ENCODE results near the gene DMD. TPM values are rescaled to one million over a fixed set of nuclear protein-coding genes. Genes with fewer than 3 reads are reported as not detected.

DMD gene
- polyA plus RNA-seq, 2 of the 4 experiments (the other 2 are of a cell fraction), result 0.03 TPM; not detected in 1

- TF ChIP-seq EHF (CRISPR knock-in tag; IDR thresholded peaks at IDR 0.05) (no peak), FOXS1 (CRISPR knock-in tag; IDR thresholded peaks at IDR 0.05) (no peak)
- no peak overlapping the region for H3K27ac ChIP-seq
- ChIA-PET POLR2A (no interaction called here), CTCF (no interaction called here)
- ATAC-seq, result no peak
- H3K4me2 ChIP-seq, result no peak overlapping the region
- 16% methylated on average over 4 of the region's 4 CpGs for WGBS (ENCODE audit: missing lambda C conversion rate)
- FAIRE-seq, result no peak
- DNase-seq (ENCODE audit: low read depth in 1 of 2, low spot score in 1 of 2), result no peak
- no peaks in the 10 kb centered on the region for H3K4me1 ChIP-seq
- no peaks in the 10 kb centered on the region for H3K9me3 ChIP-seq
- no peak overlapping the region for H3K4me3 ChIP-seq
These were observed 1930.8 kb downstream of the DMD start for GRCh38 chrX:31280580-31280979.

- H3K4me3 ChIP-seq, result no peak overlapping the region
- ATAC-seq (no peak), FAIRE-seq (no peak), DNase-seq (ENCODE audit: low read depth in 1 of 2, low spot score in 1 of 2) (peak in 1 of 2 experiments; percentile 5)
- no peak overlapping the region for H3K4me2 ChIP-seq
- TF ChIP-seq EHMT2 (IDR thresholded peaks at IDR 0.05; ENCODE audit: low read depth) (no peak), FOXS1 (CRISPR knock-in tag; IDR thresholded peaks at IDR 0.05) (no peak), ELK1 (IDR thresholded peaks at IDR 0.05; ENCODE audit: low read depth, low read length) (no peak), ZSCAN20 (CRISPR knock-in tag; IDR thresholded peaks at IDR 0.05) (no peak), HOXB5 (CRISPR knock-in tag; IDR thresholded peaks at IDR 0.05) (no peak), NR3C1 (IDR thresholded peaks at IDR 0.05) (no peak), RAD21 (conservative IDR thresholded peaks at IDR 0.05 in 1 of 2, IDR thresholded peaks at IDR 0.05 in 1 of 2) (0 out of 5 replicates have a peak, but pooled peaks of 1 of the 2 experiments have one; percentile 6), HES2 (IDR thresholded peaks at IDR 0.05) (no peak)
- no peaks in the 10 kb centered on the region for H3K4me1 ChIP-seq
- ChIA-PET POLR2A (no interaction called here), CTCF (no interaction called here)
- H3K27ac ChIP-seq, result no peak overlapping the region
- WGBS (ENCODE audit: missing lambda C conversion rate), result no CpG with 5 or more reads among the region's 2 CpGs
- H3K9me3 ChIP-seq, result no peaks in the 10 kb centered on the region
These were observed 1932.0 kb downstream of the DMD start for GRCh38 chrX:31279359-31279758.

GRCh38 chrX:31272472-31272775 lies 1938.9 kb downstream of the DMD start:
- Histone ChIP-seq H3K4me1 (no peaks in the 10 kb centered on the region), H3K4me2 (no peak overlapping the region), H3K4me3 (no peak overlapping the region), H3K9me3 (no peaks in the 10 kb centered on the region), H3K27ac (no peak overlapping the region)
- DNase-seq (ENCODE audit: low read depth in 1 of 2, low spot score in 1 of 2), result no peak
- FAIRE-seq, result no peak
- ATAC-seq, result no peak
- WGBS (ENCODE audit: missing lambda C conversion rate), result 8% methylated on average over 4 of the region's 4 CpGs
- TF ChIP-seq KDM5A (IDR thresholded peaks at IDR 0.05) (no peak), GATA3 (IDR thresholded peaks at IDR 0.05; ENCODE audit: borderline replicate concordance) (no peak), ZSCAN20 (CRISPR knock-in tag; IDR thresholded peaks at IDR 0.05) (no peak), TP53 (CRISPR knock-in tag; IDR thresholded peaks at IDR 0.05) (no peak), POLR2AphosphoS2 (conservative IDR thresholded peaks at IDR 0.05; ENCODE audit: low read length) (no peak), HOXB5 (CRISPR knock-in tag; IDR thresholded peaks at IDR 0.05) (no peak), JUN (IDR thresholded peaks at IDR 0.05) (no peak), CTCF (IDR thresholded peaks at IDR 0.05) (no peak), TFCP2L1 (CRISPR knock-in tag; IDR thresholded peaks at IDR 0.05) (no peak), HOXB13 (CRISPR knock-in tag; IDR thresholded peaks at IDR 0.05; ENCODE audit: low read depth) (no peak), BHLHE40 (IDR thresholded peaks at IDR 0.05; ENCODE audit: low read depth, low read length) (no peak), CHD2 (IDR thresholded peaks at IDR 0.05; ENCODE audit: low read length, partially characterized antibody) (no peak), NR3C1 (IDR thresholded peaks at IDR 0.05) (no peak), NFE2L2 (conservative IDR thresholded peaks at IDR 0.05; ENCODE audit: low read length) (no peak)
- ChIA-PET CTCF (no interaction called here), POLR2A (no interaction called here)

Data from A549 (cell line).